PC-3 (cell line): Measurements from ENCODE around the gene FOXJ3. TPM values are rescaled to one million over a fixed set of nuclear protein-coding genes. Genes with fewer than 3 reads are reported as not detected.

Experiments used
- ATAC-seq: fragments of 200-7000 bp; cut with Tn5 transposase; 2 replicates; pipeline ENCODE4 v1.9.1; 2020; ENCODE audit warnings: mild to moderate bottlenecking, moderate library complexity
- BruUV-seq: library from RNA; stranded (reverse); fragments of 400-500 nt; replicated peaks from 2 replicates; lab custom pipeline; 2021; lab: Mats Ljungman, UMichigan
- CTCF ChIA-PET: fragments of 300-600 bp; sonication (Branson Sonifier 250); formaldehyde crosslinking; loops from one replicate; lab custom pipeline; 2022; ENCODE audit warnings: antibody characterized with exemption; lab: Charles Lee
- POLR2A ChIA-PET: fragments of 300-600 bp; sonication (Branson Sonifier 250); formaldehyde crosslinking; loops from one replicate; lab custom pipeline; 2022; ENCODE audit warnings: antibody characterized with exemption; ENCODE audit not compliant: unreplicated experiment; lab: Charles Lee
- DNase-seq: peaks from one replicate; pipeline ENCODE4 v3.0.0-alpha.2; 2015
- H2AFZ ChIP-seq: fragments of 300-600 bp; sonication (generic); 2 replicates; pipeline ENCODE4 v1.6.0; 2016; ENCODE audit warnings: antibody characterized with exemption, low read length
- H3F3A ChIP-seq: fragments of 300-600 bp; sonication (generic); one replicate; pipeline ENCODE4 v1.6.0; 2017; ENCODE audit warnings: antibody characterized with exemption, low read length, control low read depth, mild to moderate bottlenecking; ENCODE audit not compliant: unreplicated experiment
- H3K27ac ChIP-seq: fragments of 300-600 bp; sonication (generic); 2 replicates; pipeline ENCODE4 v1.5.1; 2016; ENCODE audit warnings: mild to moderate bottlenecking, low read length
- H3K27me3 ChIP-seq: fragments of 300-600 bp; sonication (generic); 2 replicates; pipeline ENCODE4 v1.6.1; 2016; ENCODE audit warnings: low read length, mixed read lengths
- H3K36me3 ChIP-seq: fragments of 300-600 bp; sonication (generic); 2 replicates; pipeline ENCODE4 v1.6.1; 2016; ENCODE audit warnings: low read depth, mixed run types, low read length, mixed read lengths
- H3K4me1 ChIP-seq: fragments of 300-600 bp; sonication (generic); 2 replicates; pipeline ENCODE4 v1.5.1; 2016; ENCODE audit warnings: low read length; ENCODE audit not compliant: insufficient read depth
- H3K4me2 ChIP-seq: fragments of 300-600 bp; sonication (generic); 2 replicates; pipeline ENCODE4 v1.6.0; 2016; ENCODE audit warnings: low read length
- H3K4me3 ChIP-seq: fragments of 300-600 bp; sonication (generic); 2 replicates; pipeline ENCODE4 v1.5.1; 2016; ENCODE audit warnings: mild to moderate bottlenecking, low read length, mixed read lengths
- H3K79me2 ChIP-seq: fragments of 300-600 bp; sonication (generic); 2 replicates; pipeline ENCODE4 v1.6.1; 2017; ENCODE audit warnings: low read length, mixed read lengths
- H3K9ac ChIP-seq: fragments of 300-600 bp; sonication (generic); 2 replicates; pipeline ENCODE4 v1.6.0; 2016; ENCODE audit warnings: mild to moderate bottlenecking, low read length
- H3K9me2 ChIP-seq: fragments of 300-600 bp; sonication (generic); replicated peaks from 2 replicates; pipeline ENCODE4 v1.6.1; 2016; ENCODE audit warnings: mixed run types, low read length, mixed read lengths
- H3K9me3 ChIP-seq: fragments of 300-600 bp; sonication (generic); 2 replicates; pipeline ENCODE4 v1.6.1; 2016; ENCODE audit warnings: low read length, mixed read lengths
- H4K20me1 ChIP-seq: fragments of 300-600 bp; sonication (generic); 2 replicates; pipeline ENCODE4 v1.6.1; 2016; ENCODE audit warnings: low read length, mixed read lengths
- CTCF ChIP-seq: fragments of 300-600 bp; sonication (generic); conservative IDR thresholded peaks from 2 replicates; pipeline ENCODE4 v1.5.1; 2017; ENCODE audit warnings: antibody characterized with exemption, low read depth, mild to moderate bottlenecking, low read length
- EZH2 ChIP-seq: fragments of 300-600 bp; sonication (generic); IDR thresholded peaks from one replicate; pipeline ENCODE4 v1.6.1; 2017; ENCODE audit warnings: antibody characterized with exemption, mild to moderate bottlenecking, low read length; ENCODE audit not compliant: unreplicated experiment
- EZH2phosphoT487 ChIP-seq: fragments of 300-600 bp; sonication (generic); IDR thresholded peaks from 2 replicates; pipeline ENCODE4 v1.6.1; 2018; ENCODE audit warnings: mild to moderate bottlenecking, antibody characterized with exemption, low read length, borderline replicate concordance
- intact Hi-C: fragments of 100-400 bp; cut with micrococcal nuclease; formaldehyde crosslinking; loops from 2 replicates; pipeline ENCODE4 v1.9.0; 2023
- total RNA-seq: library from RNA; depleted of rRNA; stranded (reverse); fragments of >200 nt; gene quantifications from 2 replicates; pipeline ENCODE4 v1.2.3, GENCODE V29; 2014

The FOXJ3 gene
- total RNA-seq, 1 experiment from 2014 or later: 23.4 TPM

- Histone ChIP-seq H3K9me2 (no peaks in the 10 kb centered on the region), H3K79me2 (no peaks in the 10 kb centered on the region), H3K9me3 (no peaks in the 10 kb centered on the region), H3F3A (no peaks in the 10 kb centered on the region), H3K27me3 (no peaks in the 10 kb centered on the region), H3K9ac (no peak overlapping the region), H3K4me2 (no peak overlapping the region), H3K4me1 (peaks cover 14% of the 10 kb centered on the region), H3K4me3 (no peak overlapping the region), H3K36me3 (no peaks in the 10 kb centered on the region), H4K20me1 (no peaks in the 10 kb centered on the region), H2AFZ (no peak overlapping the region), H3K27ac (no peak overlapping the region)
- POLR2A ChIA-PET: no interaction called here
- TF ChIP-seq CTCF (no peak), EZH2 (no peak), EZH2phosphoT487 (no peak)
- no TSS peak for BruUV-seq
- DNase-seq: peak; percentile 64
- peak; percentile 79 for ATAC-seq
- CTCF ChIA-PET: interaction anchor here (0.5 to 1.0 kb wide), 2 partner anchors 14 to 21 kb away, joined by 3 to 5 read pairs; no protein-coding TSS in a partner anchor
- intact Hi-C loops: no loop called here
Observed at GRCh38 chr1:42152119-42152518, 182.9 kb downstream of the FOXJ3 start.

- no peak overlapping the region for H3K4me2 ChIP-seq
- ATAC-seq (no peak), DNase-seq (no peak)
- H2AFZ ChIP-seq: no peak overlapping the region
- CTCF ChIA-PET: no interaction called here
- no peaks in the 10 kb centered on the region for H3K27me3 ChIP-seq
- H3K4me3 ChIP-seq: no peak overlapping the region
- H3F3A ChIP-seq: no peaks in the 10 kb centered on the region
- POLR2A ChIA-PET: no interaction called here
- H3K9me2 ChIP-seq: no peaks in the 10 kb centered on the region
- no peaks in the 10 kb centered on the region for H3K36me3 ChIP-seq
- no peaks in the 10 kb centered on the region for H4K20me1 ChIP-seq
- peaks cover 16% of the 10 kb centered on the region for H3K4me1 ChIP-seq
- BruUV-seq: no TSS peak
- H3K9me3 ChIP-seq: no peaks in the 10 kb centered on the region
- no peak overlapping the region for H3K9ac ChIP-seq
- TF ChIP-seq EZH2: no peak
- no peak for TF ChIP-seq CTCF
- TF ChIP-seq EZH2phosphoT487: no peak
- intact Hi-C loops: no loop called here
- no peaks in the 10 kb centered on the region for H3K79me2 ChIP-seq
- no peak overlapping the region for H3K27ac ChIP-seq
Observed at GRCh38 chr1:42150651-42151050, 184.4 kb downstream of the FOXJ3 start.

DNA sequence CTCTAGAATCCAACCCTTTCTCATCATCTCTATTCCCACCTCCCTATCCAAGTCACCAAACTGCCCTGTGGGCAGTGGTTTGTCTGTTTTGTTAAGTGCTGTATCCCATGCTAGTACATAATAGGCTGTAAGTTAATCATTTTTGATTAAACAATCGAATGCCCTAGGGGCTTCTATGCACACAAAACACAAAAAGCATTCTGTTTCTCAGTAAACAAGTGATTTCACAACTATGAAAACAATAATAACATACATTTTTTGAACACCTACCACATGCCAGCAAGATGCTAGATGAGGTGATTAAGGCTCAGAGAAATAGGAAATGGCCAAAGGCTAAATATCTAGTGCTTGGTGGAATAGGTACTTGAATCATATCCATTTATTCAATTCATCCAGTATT lies 186.9 kb downstream of the FOXJ3 start:
- no peak overlapping the region for H3K27ac ChIP-seq
- no TSS peak for BruUV-seq
- TF ChIP-seq EZH2phosphoT487 (no peak), EZH2 (no peak), CTCF (no peak)
- no peak overlapping the region for H3K4me3 ChIP-seq
- no peaks in the 10 kb centered on the region for H3K27me3 ChIP-seq
- POLR2A ChIA-PET: no interaction called here
- H3F3A ChIP-seq: no peaks in the 10 kb centered on the region
- no peaks in the 10 kb centered on the region for H3K9me3 ChIP-seq
- H3K9me2 ChIP-seq: no peaks in the 10 kb centered on the region
- peaks cover 16% of the 10 kb centered on the region for H3K4me1 ChIP-seq
- ATAC-seq (no peak), DNase-seq (no peak)
- intact Hi-C loops: loop anchor here (5.0 kb wide), 1 partner anchor 189 kb away; the partner anchor contains the start of gene FOXJ3
- CTCF ChIA-PET: interaction anchor here (1.0 kb wide), 1 partner anchor 25 kb away, joined by 8 read pairs; no protein-coding TSS in a partner anchor
- H2AFZ ChIP-seq: no peak overlapping the region
- no peak overlapping the region for H3K9ac ChIP-seq
- H3K36me3 ChIP-seq: no peaks in the 10 kb centered on the region
- H4K20me1 ChIP-seq: no peaks in the 10 kb centered on the region
- no peak overlapping the region for H3K4me2 ChIP-seq
- no peaks in the 10 kb centered on the region for H3K79me2 ChIP-seq
